ENCODE results near the gene DISC1.

DISC1 gene

DNA sequence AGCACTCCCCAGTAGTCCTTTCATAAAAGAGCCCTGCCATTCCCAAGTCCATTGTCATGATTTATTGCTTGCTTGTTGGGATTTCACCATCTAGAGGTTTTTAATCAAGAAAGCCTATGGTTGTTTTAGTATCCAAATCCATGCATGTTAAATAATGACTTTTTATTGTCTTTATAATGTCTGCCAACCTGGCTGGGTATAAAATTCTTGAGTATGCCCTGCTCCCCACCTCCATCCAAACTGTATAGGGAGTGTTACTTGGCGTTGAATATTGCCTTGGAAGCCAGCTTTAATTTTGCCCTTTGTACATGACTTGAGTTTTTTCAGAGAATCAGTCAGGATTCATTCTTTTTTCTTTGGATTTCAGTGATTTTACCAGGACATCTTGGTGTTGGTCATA is 44.2 kb downstream of the DISC1 start:
- no peak overlapping the region for H3K27ac Mint-ChIP-seq
- H3K9me3 Mint-ChIP-seq = peaks cover 34% of the 10 kb centered on the region
- DNase-seq = no peak
- TF ChIP-seq, protein P1, sequence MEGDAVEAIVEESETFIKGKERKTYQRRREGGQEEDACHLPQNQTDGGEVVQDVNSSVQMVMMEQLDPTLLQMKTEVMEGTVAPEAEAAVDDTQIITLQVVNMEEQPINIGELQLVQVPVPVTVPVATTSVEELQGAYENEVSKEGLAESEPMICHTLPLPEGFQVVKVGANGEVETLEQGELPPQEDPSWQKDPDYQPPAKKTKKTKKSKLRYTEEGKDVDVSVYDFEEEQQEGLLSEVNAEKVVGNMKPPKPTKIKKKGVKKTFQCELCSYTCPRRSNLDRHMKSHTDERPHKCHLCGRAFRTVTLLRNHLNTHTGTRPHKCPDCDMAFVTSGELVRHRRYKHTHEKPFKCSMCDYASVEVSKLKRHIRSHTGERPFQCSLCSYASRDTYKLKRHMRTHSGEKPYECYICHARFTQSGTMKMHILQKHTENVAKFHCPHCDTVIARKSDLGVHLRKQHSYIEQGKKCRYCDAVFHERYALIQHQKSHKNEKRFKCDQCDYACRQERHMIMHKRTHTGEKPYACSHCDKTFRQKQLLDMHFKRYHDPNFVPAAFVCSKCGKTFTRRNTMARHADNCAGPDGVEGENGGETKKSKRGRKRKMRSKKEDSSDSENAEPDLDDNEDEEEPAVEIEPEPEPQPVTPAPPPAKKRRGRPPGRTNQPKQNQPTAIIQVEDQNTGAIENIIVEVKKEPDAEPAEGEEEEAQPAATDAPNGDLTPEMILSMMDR (IDR thresholded peaks at IDR 0.05) = no peak
- peaks cover 23% of the 10 kb centered on the region for H3K36me3 Mint-ChIP-seq (ENCODE audit: low read depth)
- peaks cover 11% of the 10 kb centered on the region for H3K4me1 Mint-ChIP-seq
- no peak overlapping the region for H3K4me3 Mint-ChIP-seq
- H3K27me3 Mint-ChIP-seq (ENCODE audit: low read depth, poor library complexity) = peaks cover 3% of the 10 kb centered on the region

DNA sequence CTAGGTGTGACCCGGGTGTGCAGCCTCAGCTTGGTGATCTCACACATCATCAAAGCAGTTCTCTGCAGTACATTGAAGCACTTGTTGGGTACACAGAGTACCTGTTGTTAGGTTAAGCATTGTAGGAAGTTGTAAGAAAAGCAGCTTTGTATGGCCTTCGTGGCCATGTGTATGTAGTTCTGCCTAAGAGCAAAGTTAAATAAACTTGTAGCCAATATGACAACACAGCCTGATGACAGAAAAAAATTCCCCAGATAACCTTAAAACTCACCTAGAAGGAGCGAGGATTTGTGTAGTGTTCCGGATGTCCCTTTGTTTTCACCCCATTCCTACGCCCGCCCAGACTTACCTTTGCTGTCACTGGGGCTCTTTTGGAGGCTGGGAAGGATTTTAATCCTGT is 48.0 kb downstream of the DISC1 start:
- no peak for DNase-seq
- Mint-ChIP-seq H3K4me3 (no peak overlapping the region), H3K9me3 (peaks cover 25% of the 10 kb centered on the region), H3K36me3 (ENCODE audit: low read depth) (peaks cover 17% of the 10 kb centered on the region), H3K27ac (no peak overlapping the region), H3K27me3 (ENCODE audit: low read depth, poor library complexity) (peaks cover 3% of the 10 kb centered on the region), H3K4me1 (peaks cover 26% of the 10 kb centered on the region)
- TF ChIP-seq, protein P1 (IDR thresholded peaks at IDR 0.05) = no peak

DNA sequence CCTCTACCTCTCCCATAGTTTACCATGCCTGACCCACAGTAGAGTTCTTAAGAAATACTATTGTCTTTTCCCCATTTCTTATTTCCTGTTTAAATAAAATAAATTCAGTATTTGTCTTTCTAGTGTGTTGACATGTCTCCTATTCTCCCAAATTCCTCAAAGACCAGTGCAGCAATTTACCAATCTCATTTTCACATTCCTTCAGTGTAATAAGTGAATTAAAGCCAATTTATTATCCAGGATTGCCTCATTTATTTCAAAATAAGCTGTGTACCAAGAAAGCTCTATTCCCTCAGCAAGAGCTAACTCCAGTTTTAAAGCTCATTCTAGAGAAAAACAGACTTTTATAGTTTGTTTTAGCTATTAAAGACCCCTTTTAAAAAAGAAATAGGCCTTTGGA is 49.9 kb downstream of the DISC1 start:
- no peak for DNase-seq
- Mint-ChIP-seq H3K27me3 (ENCODE audit: low read depth, poor library complexity) (peaks cover 3% of the 10 kb centered on the region), H3K9me3 (peaks cover 7% of the 10 kb centered on the region), H3K36me3 (ENCODE audit: low read depth) (peaks cover 3% of the 10 kb centered on the region), H3K27ac (peak overlapping the region; percentile 1), H3K4me3 (no peak overlapping the region), H3K4me1 (peaks cover 26% of the 10 kb centered on the region)
- TF ChIP-seq, protein P1 (IDR thresholded peaks at IDR 0.05) = no peak

DNA sequence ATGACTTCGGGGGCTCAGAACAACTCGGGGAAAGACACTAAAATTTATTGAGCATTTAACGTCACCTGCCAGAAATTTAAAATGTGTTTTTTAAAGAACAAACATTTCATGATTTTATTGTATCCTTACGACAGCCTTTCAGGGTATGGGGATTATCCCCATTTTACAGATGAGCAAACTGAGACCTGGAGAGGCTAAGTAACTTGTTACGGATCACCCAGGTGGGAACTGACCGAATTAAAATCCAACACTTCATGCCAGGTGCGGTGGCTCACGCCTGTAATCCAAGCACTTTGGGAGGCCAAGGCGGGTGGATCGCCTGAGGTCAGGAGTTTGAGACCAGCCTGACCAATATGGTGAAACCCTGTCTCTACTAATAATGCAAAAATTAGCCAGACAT is 50.9 kb downstream of the DISC1 start:
- Mint-ChIP-seq H3K27me3 (ENCODE audit: low read depth, poor library complexity) (no peaks in the 10 kb centered on the region), H3K4me1 (peaks cover 26% of the 10 kb centered on the region), H3K27ac (peak overlapping the region; percentile 33), H3K9me3 (peaks cover 4% of the 10 kb centered on the region), H3K36me3 (ENCODE audit: low read depth) (peaks cover 3% of the 10 kb centered on the region), H3K4me3 (no peak overlapping the region)
- no peak for DNase-seq
- TF ChIP-seq, protein P1 (IDR thresholded peaks at IDR 0.05) = no peak

DNA sequence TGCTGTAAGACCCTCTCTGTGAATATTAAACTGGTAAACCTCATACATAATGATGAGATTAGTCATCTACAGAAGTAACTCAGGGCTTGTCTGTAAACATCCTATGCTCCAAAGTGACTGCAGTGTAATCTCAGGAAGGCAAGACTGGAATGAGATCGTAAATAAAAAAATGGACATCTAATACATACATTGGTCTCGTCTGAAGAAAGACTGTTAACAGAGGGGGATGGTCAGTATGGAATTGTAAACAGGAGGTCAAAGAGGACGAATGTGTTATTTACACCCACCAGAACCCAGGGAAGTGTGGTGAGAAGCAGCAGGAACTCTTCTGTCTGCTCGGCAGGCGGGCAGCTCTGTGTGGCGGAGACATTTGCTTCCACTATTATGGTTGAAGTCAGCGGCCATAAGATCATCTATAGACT is 51.4 kb downstream of the DISC1 start:
- Mint-ChIP-seq H3K4me3 (no peak overlapping the region), H3K27me3 (ENCODE audit: low read depth, poor library complexity) (no peaks in the 10 kb centered on the region), H3K27ac (peak overlapping the region; percentile 45), H3K9me3 (peaks cover 3% of the 10 kb centered on the region), H3K4me1 (peaks cover 31% of the 10 kb centered on the region), H3K36me3 (ENCODE audit: low read depth) (peaks cover 3% of the 10 kb centered on the region)
- DNase-seq = no peak
- TF ChIP-seq, protein P1 (IDR thresholded peaks at IDR 0.05) = no peak

DNA sequence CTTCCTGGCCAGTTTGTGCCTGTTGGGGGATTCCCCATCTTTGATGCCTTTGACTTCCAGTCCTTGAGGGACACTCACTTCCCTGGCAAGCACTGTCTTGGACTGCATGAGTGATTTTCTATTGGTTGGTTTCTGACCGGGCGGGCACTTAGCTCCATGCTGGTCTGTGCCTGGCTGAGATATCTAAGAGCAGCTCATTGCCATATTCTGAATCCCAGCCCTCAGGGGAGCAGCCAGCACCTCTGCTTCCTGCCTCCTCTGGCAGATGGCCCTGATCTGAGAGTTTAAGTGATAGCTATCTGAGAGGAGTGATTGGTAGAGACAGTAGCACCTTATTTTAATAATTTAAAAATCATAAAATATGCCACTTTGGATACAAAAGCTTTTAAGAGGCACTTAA is 52.5 kb downstream of the DISC1 start:
- Mint-ChIP-seq H3K4me3 (no peak overlapping the region), H3K36me3 (ENCODE audit: low read depth) (peaks cover 3% of the 10 kb centered on the region), H3K27me3 (ENCODE audit: low read depth, poor library complexity) (no peaks in the 10 kb centered on the region), H3K27ac (no peak overlapping the region), H3K9me3 (peaks cover 3% of the 10 kb centered on the region), H3K4me1 (peaks cover 36% of the 10 kb centered on the region)
- DNase-seq = no peak
- TF ChIP-seq, protein P1 (IDR thresholded peaks at IDR 0.05) = no peak
